HCT116 (cell line): ENCODE measurements around the gene ADIPOR1. TPM values are rescaled to one million over a fixed set of nuclear protein-coding genes. Genes with fewer than 3 reads are reported as not detected.

Experiments
- ATAC-seq: fragments of 200-7000 bp; cut with Tn5 transposase; 2 replicates; pipeline ENCODE4 v1.9.1; 2020; ENCODE audit warnings: mild to moderate bottlenecking, moderate library complexity
- BruUV-seq: library from RNA; stranded (reverse); fragments of 400-500 nt; replicated peaks from 2 replicates; lab custom pipeline; 2021; lab: Mats Ljungman, UMichigan
- CTCF ChIA-PET: fragments of 300-600 bp; sonication (Branson Sonifier 250); formaldehyde crosslinking; loops from one replicate; lab custom pipeline; 2021; ENCODE audit warnings: antibody characterized with exemption; lab: Charles Lee
- POLR2A ChIA-PET: fragments of 300-600, 350-600 bp; sonication (Branson Sonifier 250); formaldehyde crosslinking; loops from one replicate; lab custom pipeline; 2021; ENCODE audit warnings: antibody characterized with exemption; lab: Charles Lee
- RAD21 ChIA-PET, 2 experiments: fragments of 300-600 bp; sonication (Branson Sonifier 250); formaldehyde crosslinking; loops; one replicate each; lab custom pipeline; 2023; ENCODE audit warnings: low total read pairs in 2 of 2; ENCODE audit not compliant: uncharacterized antibody in 2 of 2, unreplicated experiment in 2 of 2, low non-redundant PET in 1 of 2; lab: Charles Lee
- DNase-seq: peaks from one replicate; pipeline ENCODE4 v3.0.0-alpha.2; 2010; ENCODE audit warnings: low read depth, low spot score
- H2AFZ ChIP-seq: fragments of 200-600 bp; shearing (Covaris generic), sonication (generic); 2 replicates; pipeline ENCODE4 v1.6.1; 2017; ENCODE audit warnings: low read depth, mixed run types, mixed read lengths, antibody characterized with exemption, low read length; ENCODE audit not compliant: poor library complexity, severe bottlenecking
- H3K27ac ChIP-seq: 2 replicates; pipeline ENCODE4 v1.5.1; 2012; ENCODE audit warnings: low read depth, low read length
- H3K27me3 ChIP-seq: fragments of 200-600 bp; sonication (generic); 2 replicates; pipeline ENCODE4 v1.6.1; 2016; ENCODE audit warnings: mixed run types, low read length, mixed read lengths; ENCODE audit not compliant: insufficient read depth
- H3K36me3 ChIP-seq, 2 experiments: fragments of 200-500 bp in 1 of 2; fragments of 200-600 bp in 1 of 2; sonication (Bioruptor generic) in 1 of 2; sonication (generic) in 1 of 2; 2 replicates each; pipeline versions ENCODE4 v1.5.1 to v1.6.1; 2014 to 2016; ENCODE audit warnings: low read length in 2 of 2, inconsistent platforms in 1 of 2, mixed read lengths in 1 of 2, mixed run types in 1 of 2; ENCODE audit not compliant: insufficient read depth in 2 of 2, control insufficient read depth in 1 of 2
- H3K4me1 ChIP-seq, 2 experiments: fragments of 200-600 bp in 1 of 2; sonication (generic) in 1 of 2; 2 replicates each; pipeline versions ENCODE4 v1.5.1 to v1.6.1; 2012 to 2017; ENCODE audit warnings: low read length in 2 of 2, inconsistent platforms in 1 of 2, mild to moderate bottlenecking in 1 of 2, mixed read lengths in 1 of 2, mixed run types in 1 of 2, moderate library complexity in 1 of 2; ENCODE audit not compliant: insufficient read depth in 2 of 2, control insufficient read depth in 1 of 2
- H3K4me2 ChIP-seq: fragments of 200-600 bp; sonication (generic); 2 replicates; pipeline ENCODE4 v1.6.1; 2017; ENCODE audit warnings: mixed run types, low read length, mixed read lengths
- H3K4me3 ChIP-seq, 2 experiments: fragments of 200-600 bp in 1 of 2; sonication (generic) in 1 of 2; replicated peaks in 1 of 2; 2 replicates each; pipeline ENCODE4 v1.5.1; 2011 to 2016; ENCODE audit warnings: low read length in 2 of 2, control low read depth in 1 of 2, low read depth in 1 of 2, mild to moderate bottlenecking in 1 of 2, mixed read lengths in 1 of 2, mixed run types in 1 of 2
- H3K79me2 ChIP-seq: fragments of 200-600 bp; sonication (generic); 2 replicates; pipeline ENCODE4 v1.6.1; 2017; ENCODE audit warnings: mild to moderate bottlenecking, mixed run types, low read length, moderate library complexity, mixed read lengths; ENCODE audit not compliant: insufficient read depth
- H3K9ac ChIP-seq: fragments of 200-600 bp; sonication (generic); 2 replicates; pipeline ENCODE4 v1.6.1; 2016; ENCODE audit warnings: low read length, mixed read lengths
- H3K9me2 ChIP-seq: fragments of 200-600 bp; sonication (generic), shearing (Covaris generic); 2 replicates; pipeline ENCODE4 v1.6.1; 2017; ENCODE audit warnings: mixed run types, mild to moderate bottlenecking, moderate library complexity; ENCODE audit not compliant: insufficient read depth
- H3K9me3 ChIP-seq, 2 experiments: fragments of 200-500 bp in 1 of 2; fragments of 200-600 bp in 1 of 2; sonication (Bioruptor generic) in 1 of 2; sonication (generic) in 1 of 2; 2 replicates each; pipeline ENCODE4 v1.6.1; 2014 to 2017; ENCODE audit warnings: low read length in 2 of 2, mixed read lengths in 2 of 2, inconsistent platforms in 1 of 2, low read depth in 1 of 2, mild to moderate bottlenecking in 1 of 2, mixed run types in 1 of 2, moderate library complexity in 1 of 2; ENCODE audit not compliant: control insufficient read depth in 1 of 2, insufficient read depth in 1 of 2
- H4K20me1 ChIP-seq: fragments of 200-600 bp; sonication (generic), shearing (Covaris generic); 2 replicates; pipeline ENCODE4 v1.6.1; 2017; ENCODE audit warnings: mixed run types, mild to moderate bottlenecking, moderate library complexity; ENCODE audit not compliant: insufficient read depth
- CBX3 ChIP-seq: IDR thresholded peaks from 2 replicates; pipeline ENCODE4 v1.6.1; 2012; ENCODE audit warnings: low read depth
- CEBPB ChIP-seq: IDR thresholded peaks from 2 replicates; pipeline ENCODE4 v1.6.1; 2012; ENCODE audit warnings: low read depth
- CTCF ChIP-seq, 3 experiments: fragments of 200-600 bp in 1 of 3; sonication (generic) in 1 of 3; IDR thresholded peaks in 2 of 3; conservative IDR thresholded peaks in 1 of 3; 2 replicates each; pipeline ENCODE4 v1.5.1; 2012 to 2017; ENCODE audit warnings: low read depth in 2 of 3, low read length in 2 of 3, antibody characterized with exemption in 1 of 3, borderline replicate concordance in 1 of 3, control low read depth in 1 of 3, mild to moderate bottlenecking in 1 of 3, mixed read lengths in 1 of 3, mixed run types in 1 of 3, moderate library complexity in 1 of 3; ENCODE audit not compliant: insufficient read depth in 1 of 3
- EGR1 ChIP-seq: IDR thresholded peaks from 2 replicates; pipeline ENCODE4 v1.6.1; 2012; ENCODE audit warnings: low read depth
- ELF1 ChIP-seq: IDR thresholded peaks from 2 replicates; pipeline ENCODE4 v1.6.1; 2012; ENCODE audit warnings: low read depth, borderline replicate concordance
- EZH2 ChIP-seq: fragments of 200-600 bp; sonication (generic); IDR thresholded peaks from 2 replicates; pipeline ENCODE4 v1.6.1; 2017; ENCODE audit warnings: antibody characterized with exemption, mixed run types
- EZH2phosphoT487 ChIP-seq: fragments of 200-600 bp; IDR thresholded peaks from 2 replicates; pipeline ENCODE4 v1.6.1; 2018; ENCODE audit warnings: antibody characterized with exemption, borderline replicate concordance
- FOSL1 ChIP-seq: IDR thresholded peaks from 2 replicates; pipeline ENCODE4 v1.6.1; 2012; ENCODE audit warnings: low read depth
- JUND ChIP-seq: IDR thresholded peaks from 2 replicates; pipeline ENCODE4 v1.6.1; 2012
- POLR2A ChIP-seq: IDR thresholded peaks from 2 replicates; pipeline ENCODE4 v1.7.0; 2011; ENCODE audit warnings: borderline replicate concordance; ENCODE audit not compliant: insufficient read depth, insufficient read length; ENCODE audit errors: extremely low read depth
- POLR2AphosphoS5 ChIP-seq: IDR thresholded peaks from 2 replicates; pipeline ENCODE4 v1.6.1; 2011; ENCODE audit warnings: mild to moderate bottlenecking, low read depth, low read length, moderate library complexity
- RAD21 ChIP-seq: IDR thresholded peaks from 2 replicates; pipeline ENCODE4 v1.6.1; 2012; ENCODE audit warnings: low read depth, mild to moderate bottlenecking
- SIN3A ChIP-seq: IDR thresholded peaks from 2 replicates; pipeline ENCODE4 v1.6.1; 2012; ENCODE audit warnings: low read depth
- SP1 ChIP-seq: IDR thresholded peaks from 2 replicates; pipeline ENCODE4 v1.6.1; 2012; ENCODE audit warnings: low read depth
- SRF ChIP-seq: IDR thresholded peaks from 2 replicates; pipeline ENCODE4 v1.6.1; 2012; ENCODE audit warnings: low read depth
- TCF7L2 ChIP-seq: IDR thresholded peaks from 2 replicates; pipeline ENCODE4 v1.7.0; 2011; ENCODE audit warnings: borderline replicate concordance, inconsistent platforms; ENCODE audit not compliant: insufficient read depth, insufficient read length; ENCODE audit errors: extremely low read depth
- YY1 ChIP-seq: IDR thresholded peaks from 2 replicates; pipeline ENCODE4 v1.6.1; 2011; ENCODE audit warnings: low read length, low read depth, moderate library complexity, mild to moderate bottlenecking; ENCODE audit not compliant: insufficient replicate concordance; ENCODE audit errors: extremely low read depth
- ZFX ChIP-seq: fragments of 450-650 bp; IDR thresholded peaks from 2 replicates; pipeline ENCODE4 v1.6.1; 2017
- ZNF274 ChIP-seq: fragments of 200-500 bp; sonication (Bioruptor generic); IDR thresholded peaks from 2 replicates; pipeline ENCODE4 v1.6.1; 2014; ENCODE audit warnings: mild to moderate bottlenecking, low read depth, low read length, inconsistent platforms
- intact Hi-C: fragments of 100-400 bp; cut with micrococcal nuclease; formaldehyde crosslinking; loops from 2 replicates; pipeline ENCODE4 v1.10.0; 2022
- total RNA-seq: library from RNA; stranded (reverse); gene quantifications from one replicate; pipeline ENCODE4 v1.2.1, GENCODE V29; 2021; ENCODE audit not compliant: unreplicated experiment
- TF ChIP-seq, protein P1 (sequence below): IDR thresholded peaks from 2 replicates; pipeline ENCODE4 v1.6.1; 2011; ENCODE audit warnings: mild to moderate bottlenecking, low read length, moderate library complexity; ENCODE audit not compliant: insufficient replicate concordance; ENCODE audit errors: extremely low read depth
- TF ChIP-seq, protein P2 (sequence below): IDR thresholded peaks from 2 replicates; pipeline ENCODE4 v1.6.1; 2012

Gene ADIPOR1
- total RNA-seq, 1 experiment from 2014 or later, result 89.8 TPM

DNA sequence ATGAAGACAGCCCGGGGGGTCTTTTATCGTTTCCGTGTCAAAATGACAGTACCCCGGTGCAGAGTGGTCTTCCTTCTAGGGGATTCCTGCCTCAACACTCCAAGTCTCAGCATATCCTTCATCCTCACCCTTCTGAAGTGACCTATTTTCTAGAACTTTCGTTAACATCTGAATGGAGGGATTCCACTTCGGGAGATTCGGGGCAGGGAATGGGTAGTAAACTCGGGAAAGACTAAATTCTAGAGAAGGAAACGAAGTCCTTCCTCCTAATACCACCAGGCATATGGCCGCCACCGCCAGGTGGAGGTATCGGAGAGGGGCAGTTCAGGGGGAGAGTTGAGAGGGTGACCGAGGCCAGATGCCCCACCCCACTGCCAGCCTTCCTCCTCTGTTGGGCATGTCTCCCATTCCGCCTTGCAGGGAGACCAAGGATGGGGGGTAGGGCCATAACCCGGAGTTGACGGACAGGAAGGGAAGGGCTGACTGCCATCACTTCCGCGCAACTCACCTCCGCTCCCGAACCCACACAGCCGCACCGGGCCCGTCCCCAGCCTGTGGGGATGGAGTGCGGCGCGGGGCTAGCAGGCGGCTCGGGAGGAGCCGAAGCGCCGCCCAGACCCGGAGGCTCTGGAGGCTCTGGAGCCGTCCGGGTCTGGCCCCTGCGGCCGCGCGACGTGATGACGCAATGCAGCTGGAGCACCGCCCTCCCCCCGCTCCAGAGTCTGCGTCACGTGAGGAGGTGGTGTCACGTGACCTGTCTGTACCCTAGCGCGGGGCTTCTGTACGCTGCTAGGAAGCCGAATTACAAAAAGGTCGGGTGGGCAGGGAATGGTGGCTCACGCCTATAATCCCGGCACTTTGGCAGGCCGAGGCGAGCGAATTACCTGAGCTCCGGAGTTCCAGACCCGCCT is 31.3 kb downstream of the ADIPOR1 start, which contains the start of gene KLHL12:
TSS of gene KLHL12 (minus strand) at position 654 of the 911 bp plus-strand sequence. CDS start 2,072 bp downstream, outside the sequence.
- DNase-seq, result peak; percentile 93
- Histone ChIP-seq H3K36me3 (peaks cover 0 to 12% of the 10 kb centered on the region in 2 experiments; a peak in 1 of 4 replicates), H3K9me3 (no peaks in the 10 kb centered on the region), H3K9ac (peak within 1 kb of the TSS; percentile 86), H3K4me1 (peaks cover 0 to 13% of the 10 kb centered on the region in 2 experiments; a peak in 1 of 4 replicates), H3K4me3 (peak within 1 kb of the TSS; percentile 93 to 95), H2AFZ (no peak within 1 kb of the TSS), H3K9me2 (no peaks in the 10 kb centered on the region), H3K27me3 (no peaks in the 10 kb centered on the region), H3K4me2 (peak within 1 kb of the TSS; percentile 91), H4K20me1 (no peaks in the 10 kb centered on the region), H3K27ac (peak within 1 kb of the TSS; percentile 75), H3K79me2 (peaks cover 18% of the 10 kb centered on the region)
- intact Hi-C loops, result loop anchor here (1.0 to 2.0 kb wide), 3 partner anchors 38 to 72 kb away; partner anchors contain the start of gene RABIF
- CTCF ChIA-PET, result interaction anchor here (0.7 to 0.9 kb wide), 2 partner anchors 33 to 1697 kb away, joined by 4 to 5 read pairs; no protein-coding TSS in a partner anchor
- BruUV-seq, result TSS peak; percentile 69
- POLR2A ChIA-PET, result interaction anchor here (0.8 to 1.2 kb wide), 2 partner anchors 23 to 33 kb away, joined by 3 read pairs; no protein-coding TSS in a partner anchor
- peak; percentile 97 for ATAC-seq
- RAD21 ChIA-PET, result no interaction called here
- peak; percentile 99 for TF ChIP-seq POLR2AphosphoS5
- TF ChIP-seq YY1, result peak; percentile 70
- TF ChIP-seq TCF7L2, result peak; percentile 45
- peak; percentile 70 for TF ChIP-seq SP1
- TF ChIP-seq, protein P1, sequence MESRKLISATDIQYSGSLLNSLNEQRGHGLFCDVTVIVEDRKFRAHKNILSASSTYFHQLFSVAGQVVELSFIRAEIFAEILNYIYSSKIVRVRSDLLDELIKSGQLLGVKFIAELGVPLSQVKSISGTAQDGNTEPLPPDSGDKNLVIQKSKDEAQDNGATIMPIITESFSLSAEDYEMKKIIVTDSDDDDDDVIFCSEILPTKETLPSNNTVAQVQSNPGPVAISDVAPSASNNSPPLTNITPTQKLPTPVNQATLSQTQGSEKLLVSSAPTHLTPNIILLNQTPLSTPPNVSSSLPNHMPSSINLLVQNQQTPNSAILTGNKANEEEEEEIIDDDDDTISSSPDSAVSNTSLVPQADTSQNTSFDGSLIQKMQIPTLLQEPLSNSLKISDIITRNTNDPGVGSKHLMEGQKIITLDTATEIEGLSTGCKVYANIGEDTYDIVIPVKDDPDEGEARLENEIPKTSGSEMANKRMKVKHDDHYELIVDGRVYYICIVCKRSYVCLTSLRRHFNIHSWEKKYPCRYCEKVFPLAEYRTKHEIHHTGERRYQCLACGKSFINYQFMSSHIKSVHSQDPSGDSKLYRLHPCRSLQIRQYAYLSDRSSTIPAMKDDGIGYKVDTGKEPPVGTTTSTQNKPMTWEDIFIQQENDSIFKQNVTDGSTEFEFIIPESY, result peak; percentile 37
- peak; percentile 63 to 79 (median 74); a peak in 5 of 6 replicates for TF ChIP-seq CTCF (IDR thresholded peaks at IDR 0.05 in 2 of 3, conservative IDR thresholded peaks at IDR 0.05 in 1 of 3; ENCODE audit: borderline replicate concordance in 1 of 3, insufficient read depth in 1 of 3, low read depth in 2 of 3, low read length in 2 of 3)
- TF ChIP-seq CEBPB, result peak; percentile 92
- no peak for TF ChIP-seq ZNF274
- TF ChIP-seq FOSL1, result no peak
- TF ChIP-seq RAD21, result peak; percentile 59
- no peak; the same call in 1 of the 2 replicates for TF ChIP-seq JUND
- TF ChIP-seq ZFX, result peak; percentile 43; the same call in 1 of the 2 replicates
- peak; percentile 88 for TF ChIP-seq POLR2A
- TF ChIP-seq, protein P2, sequence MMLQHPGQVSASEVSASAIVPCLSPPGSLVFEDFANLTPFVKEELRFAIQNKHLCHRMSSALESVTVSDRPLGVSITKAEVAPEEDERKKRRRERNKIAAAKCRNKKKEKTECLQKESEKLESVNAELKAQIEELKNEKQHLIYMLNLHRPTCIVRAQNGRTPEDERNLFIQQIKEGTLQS, result no peak
- no peak for TF ChIP-seq EGR1
- TF ChIP-seq EZH2, result no peak
- TF ChIP-seq EZH2phosphoT487, result no peak
- peak; percentile 86 for TF ChIP-seq SRF
- peak; percentile 87; the same call in 1 of the 2 replicates for TF ChIP-seq CBX3
- peak; percentile 56 for TF ChIP-seq SIN3A
- no peak for TF ChIP-seq ELF1
